MG63 (cell line): Measurements from ENCODE around the gene SMAD9. TPM values are rescaled to one million over a fixed set of nuclear protein-coding genes. Genes with fewer than 3 reads are reported as not detected.

Experiments used
- DNase-seq: peaks from one replicate; pipeline ENCODE4 v3.0.0-alpha.2; 2020
- H3K27me3 ChIP-seq: fragments of 250-450 bp; sonication (Bioruptor Pico); 2 replicates; pipeline ENCODE4 v1.5.1; 2020; ENCODE audit warnings: mild to moderate bottlenecking, moderate library complexity
- H3K36me3 ChIP-seq: fragments of 250-450 bp; sonication (Bioruptor Pico); 2 replicates; pipeline ENCODE4 v1.5.1; 2020; ENCODE audit warnings: mild to moderate bottlenecking, moderate library complexity
- H3K4me3 ChIP-seq: fragments of 250-450 bp; sonication (Bioruptor Pico); 2 replicates; pipeline ENCODE4 v1.5.1; 2020; ENCODE audit warnings: mild to moderate bottlenecking, moderate library complexity
- H3K9me3 ChIP-seq: fragments of 250-450 bp; sonication (Bioruptor Pico); 2 replicates; pipeline ENCODE4 v1.5.1; 2020; ENCODE audit warnings: mild to moderate bottlenecking, moderate library complexity
- total RNA-seq: library from RNA; depleted of rRNA; stranded (reverse); fragments of >200 nt; shearing (Covaris generic); gene quantifications from 2 replicates; pipeline ENCODE4 v1.2.3, GENCODE V29; 2014; ENCODE audit warnings: low replicate concordance; rRNA removed

The SMAD9 gene
- 7.0 and 7.6 TPM in 2 replicates for total RNA-seq

- Histone ChIP-seq H3K36me3 (no peaks in the 10 kb centered on the region), H3K4me3 (peak within 1 kb of the TSS; percentile 62), H3K9me3 (no peaks in the 10 kb centered on the region), H3K27me3 (no peaks in the 10 kb centered on the region)
- peak; percentile 87 for DNase-seq
Measured at GRCh38 chr13:36919833-36920615, at the start of gene SMAD9. Gene SMAD9, minus strand, starts transcription at chr13:36920238. Its CDS starts 40,549 bp downstream, at chr13:36879689.

- Histone ChIP-seq H3K27me3 (no peaks in the 10 kb centered on the region), H3K9me3 (no peaks in the 10 kb centered on the region), H3K36me3 (peaks cover 37% of the 10 kb centered on the region), H3K4me3 (no peak overlapping the region)
- no peak for DNase-seq
Measured at GRCh38 chr13:36966404-36966803, 46.4 kb upstream of the SMAD9 start.

- H3K4me3 ChIP-seq, result no peak overlapping the region
- DNase-seq, result peak; percentile 80
- H3K36me3 ChIP-seq, result peaks cover 32% of the 10 kb centered on the region
- H3K27me3 ChIP-seq, result no peaks in the 10 kb centered on the region
- no peaks in the 10 kb centered on the region for H3K9me3 ChIP-seq
Measured at GRCh38 chr13:36965767-36966166, 45.7 kb upstream of the SMAD9 start.

- Histone ChIP-seq H3K27me3 (no peaks in the 10 kb centered on the region), H3K9me3 (no peaks in the 10 kb centered on the region), H3K4me3 (no peak overlapping the region), H3K36me3 (peaks cover 27% of the 10 kb centered on the region)
- no peak for DNase-seq
Measured at GRCh38 chr13:36959456-36960116, 39.5 kb upstream of the SMAD9 start.

- no peak overlapping the region for H3K4me3 ChIP-seq
- DNase-seq, result no peak
- H3K9me3 ChIP-seq, result no peaks in the 10 kb centered on the region
- no peaks in the 10 kb centered on the region for H3K27me3 ChIP-seq
- peaks cover 30% of the 10 kb centered on the region for H3K36me3 ChIP-seq
Measured at GRCh38 chr13:36954542-36954941, 34.5 kb upstream of the SMAD9 start.

GRCh38 chr13:36950920-36951319 is 30.9 kb upstream of the SMAD9 start:
- H3K27me3 ChIP-seq, result no peaks in the 10 kb centered on the region
- DNase-seq, result no peak
- no peaks in the 10 kb centered on the region for H3K9me3 ChIP-seq
- H3K36me3 ChIP-seq, result peaks cover 29% of the 10 kb centered on the region
- H3K4me3 ChIP-seq, result no peak overlapping the region

- Histone ChIP-seq H3K9me3 (no peaks in the 10 kb centered on the region), H3K4me3 (no peak overlapping the region), H3K36me3 (peaks cover 29% of the 10 kb centered on the region), H3K27me3 (no peaks in the 10 kb centered on the region)
- no peak for DNase-seq
Measured at GRCh38 chr13:36950330-36950729, 30.3 kb upstream of the SMAD9 start.

- Histone ChIP-seq H3K4me3 (no peak overlapping the region), H3K27me3 (no peaks in the 10 kb centered on the region), H3K9me3 (no peaks in the 10 kb centered on the region), H3K36me3 (peaks cover 7% of the 10 kb centered on the region)
- no peak for DNase-seq
Measured at GRCh38 chr13:36945078-36945477, 25.0 kb upstream of the SMAD9 start.

- H3K36me3 ChIP-seq, result no peaks in the 10 kb centered on the region
- H3K9me3 ChIP-seq, result no peaks in the 10 kb centered on the region
- no peaks in the 10 kb centered on the region for H3K27me3 ChIP-seq
- no peak overlapping the region for H3K4me3 ChIP-seq
- no peak for DNase-seq
Measured at GRCh38 chr13:36925603-36926002, 5.6 kb upstream of the SMAD9 start.

- H3K4me3 ChIP-seq, result no peak overlapping the region
- no peaks in the 10 kb centered on the region for H3K27me3 ChIP-seq
- no peak for DNase-seq
- H3K9me3 ChIP-seq, result no peaks in the 10 kb centered on the region
- no peaks in the 10 kb centered on the region for H3K36me3 ChIP-seq
Measured at GRCh38 chr13:36924001-36924400, 4.0 kb upstream of the SMAD9 start.

- DNase-seq, result no peak
- Histone ChIP-seq H3K4me3 (no peak overlapping the region), H3K27me3 (no peaks in the 10 kb centered on the region), H3K9me3 (no peaks in the 10 kb centered on the region), H3K36me3 (no peaks in the 10 kb centered on the region)
Measured at GRCh38 chr13:36921631-36922301, 1.7 kb upstream of the SMAD9 start.

GRCh38 chr13:36920616-36921185 is 663 bp upstream of the SMAD9 start:
- H3K9me3 ChIP-seq, result no peaks in the 10 kb centered on the region
- DNase-seq, result no peak
- no peaks in the 10 kb centered on the region for H3K27me3 ChIP-seq
- peak overlapping the region; percentile 38 for H3K4me3 ChIP-seq
- no peaks in the 10 kb centered on the region for H3K36me3 ChIP-seq

- peak; percentile 74 for DNase-seq
- no peaks in the 10 kb centered on the region for H3K27me3 ChIP-seq
- no peaks in the 10 kb centered on the region for H3K36me3 ChIP-seq
- peak overlapping the region; percentile 62 for H3K4me3 ChIP-seq
- no peaks in the 10 kb centered on the region for H3K9me3 ChIP-seq
Measured at GRCh38 chr13:36919171-36919832, 736 bp downstream of the SMAD9 start.

- Histone ChIP-seq H3K9me3 (no peaks in the 10 kb centered on the region), H3K4me3 (peak overlapping the region; percentile 62), H3K27me3 (no peaks in the 10 kb centered on the region), H3K36me3 (no peaks in the 10 kb centered on the region)
- DNase-seq, result no peak
Measured at GRCh38 chr13:36918246-36919131, 1.5 kb downstream of the SMAD9 start.

- H3K9me3 ChIP-seq, result no peaks in the 10 kb centered on the region
- H3K36me3 ChIP-seq, result no peaks in the 10 kb centered on the region
- no peak for DNase-seq
- H3K27me3 ChIP-seq, result no peaks in the 10 kb centered on the region
- H3K4me3 ChIP-seq, result no peak overlapping the region
Measured at GRCh38 chr13:36917311-36917710, 2.7 kb downstream of the SMAD9 start.
